Right cardiac atrium (tissue), 5 donors: Measurements from ENCODE around the gene GGTLC2. TPM values are rescaled to one million over a fixed set of nuclear protein-coding genes. Genes with fewer than 3 reads are reported as not detected.
A peak's percentile ranks its signal among the peaks of the same experiment; 100 is the strongest.

Source experiments
- ATAC-seq, 2 donors: fragments of 200-7000 bp; cut with Tn5 transposase; one replicate each; pipeline versions ENCODE4 v1.8.0 to v1.9.1; 2020; ENCODE audit warnings: moderate library complexity in 2 of 2, mild to moderate bottlenecking in 1 of 2
- DNase-seq, 3 donors: peaks; one replicate each; pipeline ENCODE4 v3.0.0-alpha.2; 2020
- H3K27ac ChIP-seq: one replicate; pipeline ENCODE4 v1.5.1; 2013; ENCODE audit warnings: mild to moderate bottlenecking, low read length, control low read depth, moderate library complexity
- H3K27me3 ChIP-seq: one replicate; pipeline ENCODE4 v1.6.1; 2013; ENCODE audit not compliant: control insufficient read depth, insufficient read depth
- H3K4me1 ChIP-seq: one replicate; pipeline ENCODE4 v1.6.1; 2013; ENCODE audit warnings: low read length; ENCODE audit not compliant: control insufficient read depth, insufficient read depth
- H3K4me3 ChIP-seq: one replicate; pipeline ENCODE4 v1.5.1; 2013; ENCODE audit warnings: low read length, control low read depth
- H3K9me3 ChIP-seq: one replicate; pipeline ENCODE4 v1.6.1; 2013; ENCODE audit warnings: low read length; ENCODE audit not compliant: control insufficient read depth
- WGBS: extraction: QIAGEN DNeasy Blood & Tissue Kit; methylation state at CpG from one replicate; pipeline ENCODE4 v1.1.7; 2013; 5-methylcytosine and 5-hydroxymethylcytosine counted together
- intact Hi-C, 4 donors: fragments of 100-400 bp; cut with DNase I; formaldehyde crosslinking; loops; one replicate each; pipeline versions ENCODE4 v1.11.0 to v1.14.0; 2022 to 2023
- polyA plus RNA-seq: library from polyadenylated mRNA; stranded (reverse); fragments of 200-250 nt; gene quantifications from one replicate; pipeline ENCODE4 v1.2.3, GENCODE V29; 2013
- total RNA-seq, 4 donors: library from RNA; stranded (reverse); fragmentation: NEBNext Ultra II Directional; extraction: Animal tissue kit (Norgen Biotek cat#: 25700); gene quantifications; one replicate each; pipeline ENCODE4 v1.2.1, GENCODE V29; 2021
- donor health status: healthy with polysubstance abuse.
- donor health status: DM: no; HTN: yes; CAD: no.
- donor health status: DM: no; HTN: no; CAD: no.
- donor health status: DM: no; HTN: yes; CAD: no; lungs with severe emphysema.
- donor health status: DM: yes; HTN: yes; CAD: no.

Gene GGTLC2
- total and polyA plus RNA-seq, 5 donors: not detected

- 76% methylated on average over 8 of the region's 8 CpGs for WGBS
- H3K4me1 ChIP-seq: no peaks in the 10 kb centered on the region
- no peaks in the 10 kb centered on the region for H3K27me3 ChIP-seq
- DNase-seq (no peak), ATAC-seq (no peak)
- intact Hi-C loops: no loop called here
- H3K27ac ChIP-seq: no peak overlapping the region
- H3K4me3 ChIP-seq: no peak overlapping the region
- no peaks in the 10 kb centered on the region for H3K9me3 ChIP-seq
Observed at GRCh38 chr22:22655452-22656290, 11.3 kb downstream of the GGTLC2 start.

- Histone ChIP-seq H3K27ac (no peak overlapping the region), H3K4me1 (no peaks in the 10 kb centered on the region), H3K9me3 (no peaks in the 10 kb centered on the region), H3K27me3 (no peaks in the 10 kb centered on the region), H3K4me3 (no peak overlapping the region)
- DNase-seq: no peak
- intact Hi-C loops: no loop called here
- WGBS: 88% methylated on average over 1 of the region's 1 CpG
- no peak for ATAC-seq
Observed at GRCh38 chr22:22657712-22658111, 13.3 kb downstream of the GGTLC2 start.

- WGBS: 82% methylated on average over 4 of the region's 4 CpGs
- no peak overlapping the region for H3K27ac ChIP-seq
- H3K9me3 ChIP-seq: no peaks in the 10 kb centered on the region
- no peak overlapping the region for H3K4me3 ChIP-seq
- DNase-seq (no peak), ATAC-seq (no peak)
- intact Hi-C loops: no loop called here
- no peaks in the 10 kb centered on the region for H3K4me1 ChIP-seq
- no peaks in the 10 kb centered on the region for H3K27me3 ChIP-seq
Observed at GRCh38 chr22:22661275-22661674, 16.9 kb downstream of the GGTLC2 start.

GRCh38 chr22:22662095-22662494 lies 17.7 kb downstream of the GGTLC2 start:
- Histone ChIP-seq H3K9me3 (no peaks in the 10 kb centered on the region), H3K27me3 (no peaks in the 10 kb centered on the region)
- WGBS: 85% methylated on average over 3 of the region's 3 CpGs

GRCh38 chr22:22663861-22664800 lies 19.7 kb downstream of the GGTLC2 start:
- DNase-seq (no peak), ATAC-seq (no peak)
- Histone ChIP-seq H3K4me1 (no peaks in the 10 kb centered on the region), H3K9me3 (no peaks in the 10 kb centered on the region), H3K4me3 (no peak overlapping the region), H3K27ac (no peak overlapping the region), H3K27me3 (no peaks in the 10 kb centered on the region)
- intact Hi-C loops: no loop called here
- WGBS: 79% methylated on average over 14 of the region's 14 CpGs

More at GRCh38 chr22:22662095-22662494, 17.7 kb downstream of the GGTLC2 start:
- Histone ChIP-seq H3K27ac (no peak overlapping the region), H3K4me3 (no peak overlapping the region), H3K4me1 (no peaks in the 10 kb centered on the region)
- DNase-seq (no peak), ATAC-seq (no peak)
- intact Hi-C loops: no loop called here

GRCh38 chr22:22666307-22667091 lies 22.1 kb downstream of the GGTLC2 start:
- no peaks in the 10 kb centered on the region for H3K4me1 ChIP-seq
- peak; percentile 22 to 29 for ATAC-seq

GRCh38 chr22:22667966-22668880 lies 23.8 kb downstream of the GGTLC2 start:
- no peaks in the 10 kb centered on the region for H3K27me3 ChIP-seq
- no peak overlapping the region for H3K27ac ChIP-seq
- DNase-seq: no peak
- H3K4me3 ChIP-seq: no peak overlapping the region
- H3K4me1 ChIP-seq: no peaks in the 10 kb centered on the region
- no peaks in the 10 kb centered on the region for H3K9me3 ChIP-seq
- intact Hi-C loops: no loop called here
- no peak for ATAC-seq
- 73% methylated on average over 11 of the region's 11 CpGs for WGBS

More at GRCh38 chr22:22666307-22667091, 22.1 kb downstream of the GGTLC2 start:
- Histone ChIP-seq H3K4me3 (no peak overlapping the region), H3K27ac (no peak overlapping the region), H3K27me3 (no peaks in the 10 kb centered on the region), H3K9me3 (no peaks in the 10 kb centered on the region)
- WGBS: 58% methylated on average over 7 of the region's 7 CpGs
- DNase-seq: no peak
- intact Hi-C loops: no loop called here

GRCh38 chr22:22669093-22669492 lies 24.7 kb downstream of the GGTLC2 start:
- ATAC-seq: no peak
- Histone ChIP-seq H3K4me1 (no peaks in the 10 kb centered on the region), H3K27me3 (no peaks in the 10 kb centered on the region), H3K27ac (no peak overlapping the region), H3K4me3 (no peak overlapping the region), H3K9me3 (no peaks in the 10 kb centered on the region)
- 94% methylated on average over 2 of the region's 2 CpGs for WGBS
- intact Hi-C loops: no loop called here
- DNase-seq: no peak

GRCh38 chr22:22670076-22670795 lies 25.8 kb downstream of the GGTLC2 start:
- no peak overlapping the region for H3K27ac ChIP-seq
- DNase-seq: no peak
- ATAC-seq: no peak
- no peaks in the 10 kb centered on the region for H3K9me3 ChIP-seq
- no peaks in the 10 kb centered on the region for H3K27me3 ChIP-seq
- H3K4me3 ChIP-seq: no peak overlapping the region
- no peaks in the 10 kb centered on the region for H3K4me1 ChIP-seq
- intact Hi-C loops: no loop called here
- 74% methylated on average over 4 of the region's 4 CpGs for WGBS
